Stimulated activated CD4-positive, alpha-beta T cell treated with anti-CD3 and anti-CD28 coated beads, Interleukin-2, amount 100 ng/mL, for 24 hours (primary cell): ENCODE data around the gene OR9A4.
"Not testable (repeated sequence)": the region's sequence is repeated elsewhere in the genome, so short reads cannot be mapped to it uniquely, and the experiment has no call there.

Experiments
- DNase-seq, 2 donors: peaks; one replicate each; pipeline ENCODE4 v3.0.0-alpha.2; 2020

The OR9A4 gene, protein sequence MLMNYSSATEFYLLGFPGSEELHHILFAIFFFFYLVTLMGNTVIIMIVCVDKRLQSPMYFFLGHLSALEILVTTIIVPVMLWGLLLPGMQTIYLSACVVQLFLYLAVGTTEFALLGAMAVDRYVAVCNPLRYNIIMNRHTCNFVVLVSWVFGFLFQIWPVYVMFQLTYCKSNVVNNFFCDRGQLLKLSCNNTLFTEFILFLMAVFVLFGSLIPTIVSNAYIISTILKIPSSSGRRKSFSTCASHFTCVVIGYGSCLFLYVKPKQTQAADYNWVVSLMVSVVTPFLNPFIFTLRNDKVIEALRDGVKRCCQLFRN

DNA sequence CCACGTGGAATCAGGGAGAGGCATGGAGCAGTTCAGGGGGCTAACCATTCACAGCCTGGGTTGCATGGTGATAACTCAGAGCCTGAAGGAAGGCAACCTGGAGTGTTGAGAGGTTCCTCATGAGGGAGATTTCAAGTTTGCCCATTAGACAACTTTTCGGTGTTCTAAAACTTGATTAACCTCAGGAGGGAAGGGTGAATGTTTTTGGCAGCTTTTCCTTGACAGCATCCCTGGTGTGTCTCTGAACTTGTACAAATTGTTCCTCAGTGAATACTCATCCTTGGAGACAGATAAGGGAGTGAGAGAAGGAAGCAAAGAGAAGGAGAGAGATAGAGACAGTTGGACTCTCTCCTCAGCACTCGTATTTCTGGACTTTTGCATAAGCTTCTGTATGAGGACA is at the start of gene OR9A4:
Gene OR9A4, plus strand, starts transcription at position 301 of the 400 bp plus-strand sequence. CDS start 2,477 bp downstream, outside the sequence.
- DNase-seq, result no peak

DNA sequence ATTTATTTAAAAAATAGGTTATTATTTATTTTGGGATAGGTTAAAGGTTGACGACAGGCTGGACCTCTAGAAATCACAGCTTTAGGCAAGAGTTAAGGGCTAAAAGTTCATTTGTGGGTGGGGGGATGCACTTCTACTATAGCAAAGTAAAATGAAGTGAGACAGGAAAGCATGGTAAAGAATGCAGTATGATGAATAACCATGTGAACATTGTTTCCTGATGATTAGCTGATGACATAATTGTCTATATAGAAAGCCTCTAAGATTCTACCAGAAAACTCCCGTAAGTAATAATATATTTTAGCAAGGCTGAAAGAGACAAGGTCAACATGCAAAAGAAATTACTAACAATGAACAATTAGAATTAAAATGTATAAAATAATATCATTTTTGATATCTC is 49.2 kb upstream of the OR9A4 start:
- no peak for DNase-seq

DNA sequence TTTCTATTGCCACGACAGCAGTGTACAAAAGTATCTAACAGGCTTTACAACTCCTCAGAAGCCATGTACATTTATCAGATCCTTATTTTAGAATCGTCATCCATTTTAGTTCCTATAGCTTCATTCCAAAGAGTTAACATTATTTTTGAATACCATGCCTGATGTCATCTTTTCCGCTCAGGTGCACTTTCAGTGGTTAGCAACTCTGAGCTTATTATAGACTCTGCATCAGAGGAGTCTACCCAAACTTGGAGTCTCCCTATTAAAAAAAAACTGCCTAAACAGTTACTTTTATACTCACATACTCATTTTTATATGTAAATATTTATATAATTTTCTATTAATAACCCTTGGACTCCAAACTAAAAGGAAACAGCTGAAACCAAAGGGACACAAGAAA is 43.3 kb upstream of the OR9A4 start:
- DNase-seq, result no peak

DNA sequence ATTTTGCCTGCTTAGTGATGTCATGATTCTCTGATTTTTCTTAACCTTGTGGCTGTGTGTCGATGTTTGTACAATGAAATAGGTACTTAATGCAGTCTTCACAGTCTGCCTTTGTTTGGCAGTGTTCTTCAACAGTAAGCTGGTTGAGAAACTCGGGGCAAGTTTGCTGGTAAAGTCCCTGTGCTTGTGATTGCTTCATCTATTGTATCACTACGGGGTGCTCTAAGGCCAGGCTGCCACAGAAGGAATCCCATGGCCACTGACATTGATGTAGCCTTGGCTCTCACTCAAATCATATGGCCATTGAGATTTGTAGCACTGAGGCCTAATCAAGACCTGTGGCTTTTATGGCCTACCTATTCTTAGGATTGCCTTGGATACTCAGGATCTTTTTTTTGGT is 41.4 kb upstream of the OR9A4 start:
- no peak for DNase-seq

DNA sequence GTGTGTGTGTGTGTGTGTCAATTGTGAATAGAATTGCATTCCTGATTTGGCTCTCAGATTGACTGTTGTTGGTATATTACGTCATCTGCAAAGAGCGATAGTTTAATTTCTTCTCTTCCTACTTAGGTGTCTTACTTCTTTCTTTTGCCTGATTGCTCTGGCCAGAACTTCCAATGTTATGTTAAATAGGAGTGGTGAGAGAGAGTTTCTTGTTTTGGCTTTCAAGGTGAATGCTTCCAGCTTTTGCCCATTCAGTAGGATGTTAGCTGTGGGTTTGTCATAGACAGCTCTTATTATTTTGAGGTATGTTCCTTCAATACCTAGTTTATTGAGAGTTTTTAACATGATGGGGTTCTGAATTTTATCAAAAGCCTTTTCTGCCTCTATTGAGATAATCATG is 40.7 kb upstream of the OR9A4 start:
- no peak for DNase-seq

DNA sequence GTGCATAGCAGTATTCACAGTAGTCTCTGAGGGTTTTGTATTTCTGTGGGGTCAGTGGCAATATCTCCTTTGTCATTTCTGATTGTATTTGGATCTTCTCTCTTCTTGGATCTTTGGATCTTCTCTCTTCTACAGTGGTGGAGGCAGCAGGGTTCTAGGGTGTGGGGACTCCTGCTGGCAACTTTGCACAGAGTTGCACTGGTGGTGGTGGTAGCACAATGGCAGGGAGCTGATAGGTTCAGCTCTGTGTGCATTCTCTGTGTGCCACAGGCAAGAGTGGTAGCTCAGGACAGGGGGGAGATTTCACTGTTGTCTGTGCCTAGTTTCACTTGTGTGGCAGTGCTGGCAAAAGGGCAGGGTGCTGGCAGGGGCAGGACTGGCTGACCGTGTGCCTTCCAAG is 39.8 kb upstream of the OR9A4 start:
- no peak for DNase-seq

DNA sequence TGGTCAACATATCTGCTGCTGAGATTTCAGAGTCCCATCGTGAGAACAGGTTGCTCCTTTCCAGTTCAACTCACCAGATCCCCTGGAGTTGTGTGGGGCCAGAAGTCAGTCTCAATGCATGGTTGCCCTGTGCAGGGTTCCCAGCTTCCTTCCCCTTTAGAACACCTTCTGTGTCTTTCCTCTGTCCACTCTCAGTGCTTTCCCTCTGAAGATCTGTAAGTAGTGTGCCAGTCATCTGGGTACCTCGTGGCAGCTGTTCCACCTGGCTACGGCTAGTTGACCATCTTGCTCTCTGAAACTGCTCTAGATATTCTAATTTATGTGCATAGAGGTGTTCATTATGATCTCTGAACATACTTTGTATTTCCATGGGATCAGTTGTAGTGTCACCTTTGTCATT is 38.8 kb upstream of the OR9A4 start:
- no peak for DNase-seq

DNA sequence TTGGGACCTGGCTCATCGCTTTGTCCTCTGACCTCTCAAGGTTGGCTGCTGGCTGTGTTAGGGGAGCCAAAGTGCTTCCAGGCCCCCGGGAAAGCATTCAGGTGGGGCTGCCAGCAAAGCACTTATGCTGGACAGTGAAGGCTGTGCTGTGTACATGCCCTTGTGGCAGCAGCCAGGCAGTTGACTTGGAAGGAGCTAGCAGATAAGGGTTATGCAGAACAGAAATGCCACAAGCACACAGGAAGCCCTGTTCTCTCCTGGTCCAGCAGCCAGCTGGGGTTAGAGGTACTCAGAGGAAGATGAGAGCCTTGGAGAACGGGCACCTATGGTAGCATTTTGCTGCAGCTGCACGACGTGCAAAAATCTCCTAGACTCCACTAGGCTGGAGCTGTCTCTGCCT is 35.2 kb upstream of the OR9A4 start:
- DNase-seq, result no peak

DNA sequence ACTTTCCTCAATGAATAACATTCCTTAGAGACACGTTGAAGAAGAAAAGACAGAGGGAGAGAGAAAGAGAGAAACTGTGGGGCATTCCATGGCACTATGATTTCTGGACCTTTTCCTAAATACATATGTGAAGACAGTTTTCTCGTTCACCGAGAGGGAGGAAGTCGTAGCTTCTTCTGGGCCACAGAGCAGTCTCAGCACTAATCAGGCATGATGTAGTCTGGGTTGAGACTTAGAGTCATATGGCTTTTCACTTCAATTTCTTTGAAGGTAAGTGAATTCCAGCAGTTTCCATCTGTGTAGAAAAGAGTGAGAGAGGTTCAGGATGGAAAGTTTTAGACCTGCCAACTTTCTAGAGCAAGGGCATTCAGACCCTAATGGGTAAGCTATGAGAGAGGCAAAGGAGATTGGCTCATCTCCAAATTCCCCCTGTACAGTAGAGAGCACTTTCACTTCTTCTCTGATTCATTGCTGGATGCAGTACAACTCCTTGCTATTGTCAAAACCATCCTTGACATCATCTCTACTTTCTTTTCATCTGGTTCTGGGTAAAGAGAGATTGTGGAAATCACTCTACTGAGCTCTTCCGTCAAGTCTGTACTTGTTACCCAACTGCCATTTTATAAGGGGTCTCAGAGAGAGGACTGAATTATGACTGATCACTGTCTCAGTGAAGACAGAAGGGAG is 31.5 kb upstream of the OR9A4 start:
- DNase-seq, result no peak

DNA sequence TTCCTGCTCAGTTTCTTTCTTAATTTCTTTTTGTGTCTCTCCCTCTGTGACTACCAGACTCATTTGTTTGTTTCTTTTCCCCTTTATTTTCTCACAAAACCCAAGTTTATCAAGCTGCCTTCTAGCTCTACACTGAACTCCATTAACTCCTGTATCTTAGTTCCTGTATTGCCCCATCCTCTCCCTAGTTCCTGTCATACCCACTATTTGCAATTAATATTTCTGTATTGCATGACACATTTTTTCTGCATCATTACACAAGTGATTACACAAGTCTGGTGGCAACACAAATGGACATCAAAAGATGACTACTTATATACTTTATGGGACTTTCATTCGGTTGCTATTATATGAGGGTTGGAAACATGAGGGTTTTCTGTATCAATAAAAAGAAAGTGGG is 26.9 kb upstream of the OR9A4 start:
- DNase-seq, result no peak

DNA sequence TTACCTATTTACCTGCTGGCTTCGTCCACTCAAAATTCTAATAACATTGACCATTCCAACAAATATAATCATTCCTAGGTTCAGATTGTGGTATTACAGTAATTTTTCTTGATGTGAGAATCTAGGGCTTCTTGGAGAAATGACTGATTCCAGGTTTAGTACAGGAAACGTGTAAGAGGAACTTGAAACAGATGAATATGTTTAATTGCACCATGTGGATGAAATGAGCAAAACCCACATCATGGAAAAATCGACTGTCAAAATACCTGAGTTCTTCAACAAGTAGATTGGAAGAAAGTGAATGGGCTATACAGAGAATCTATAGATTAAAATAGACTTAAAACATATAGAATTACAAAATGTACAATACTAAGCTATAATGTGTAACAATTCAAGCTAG is 24.9 kb upstream of the OR9A4 start:
- DNase-seq, result no peak

DNA sequence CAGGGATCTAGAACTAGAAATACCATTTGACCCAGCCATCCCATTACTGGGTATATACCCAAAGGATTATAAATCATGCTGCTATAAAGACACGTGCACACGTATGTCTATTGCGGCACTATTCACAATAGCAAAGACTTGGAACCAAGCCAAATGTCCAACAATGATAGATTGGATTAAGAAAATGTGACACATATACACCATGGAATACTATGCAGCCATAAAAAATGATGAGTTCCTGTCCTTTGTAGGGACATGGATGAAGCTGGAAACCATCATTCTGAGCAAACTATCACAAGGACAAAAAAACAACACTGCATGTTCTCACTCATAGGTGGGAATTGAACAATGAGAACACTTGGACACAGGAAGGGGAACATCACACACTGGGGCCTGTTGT is 16.8 kb upstream of the OR9A4 start:
- not testable (repeated sequence) for DNase-seq

DNA sequence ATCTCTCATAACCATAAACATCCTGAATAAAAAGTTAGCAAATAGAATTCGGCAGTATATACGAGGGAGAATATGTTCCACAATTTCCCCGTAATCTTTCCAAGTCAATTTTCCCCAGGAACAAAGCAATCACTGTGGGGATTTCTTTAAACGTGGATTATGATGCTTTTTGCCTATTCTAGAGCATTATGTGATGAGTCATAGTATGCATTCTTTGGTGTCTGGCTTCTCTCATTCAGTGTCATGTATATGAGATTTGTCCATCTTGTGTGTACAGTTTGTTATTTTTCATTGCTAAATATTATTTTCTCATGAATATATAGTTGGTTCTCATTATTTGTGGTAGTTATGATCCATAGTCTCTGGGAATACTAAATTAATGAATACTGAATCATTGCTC is 9.9 kb upstream of the OR9A4 start:
- DNase-seq, result no peak

DNA sequence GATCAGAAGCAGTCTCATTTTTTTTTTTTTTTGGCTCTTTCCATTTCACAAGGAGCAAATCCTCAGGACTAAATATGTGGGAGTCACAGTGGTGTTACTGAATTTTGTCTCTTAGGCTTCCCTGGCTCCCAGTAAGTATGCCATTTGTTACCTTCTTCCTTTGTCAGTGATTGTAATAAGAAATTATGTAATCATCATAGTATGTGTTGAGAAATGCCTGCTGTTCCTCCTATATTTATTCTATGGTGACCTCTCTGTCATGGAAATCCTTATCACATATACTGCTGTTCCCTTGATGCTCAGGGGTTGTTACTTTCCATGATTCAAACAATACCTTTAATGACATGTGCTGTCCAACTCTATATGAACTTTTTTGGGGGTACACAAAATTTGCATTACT is 4.8 kb upstream of the OR9A4 start:
- DNase-seq, result no peak

DNA sequence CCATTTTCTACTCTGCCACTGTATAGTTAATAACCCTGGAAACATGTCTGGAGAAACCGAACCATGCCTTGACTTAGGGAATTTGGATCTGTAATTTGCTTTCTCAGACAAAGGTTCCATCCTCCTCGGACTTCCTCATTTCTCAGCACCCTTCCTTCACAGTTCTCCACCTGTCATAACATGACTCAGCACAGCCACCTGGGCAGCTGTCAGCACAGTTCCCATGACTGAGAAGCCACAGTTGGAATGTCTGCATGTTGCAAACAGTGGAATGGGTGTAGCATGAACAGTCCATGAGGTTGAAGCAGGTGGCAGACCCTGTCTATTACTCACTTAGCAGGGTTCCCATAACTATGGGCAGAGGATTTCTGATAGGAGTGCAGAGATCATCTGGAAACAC is 634 bp upstream of the OR9A4 start:
- no peak for DNase-seq

DNA sequence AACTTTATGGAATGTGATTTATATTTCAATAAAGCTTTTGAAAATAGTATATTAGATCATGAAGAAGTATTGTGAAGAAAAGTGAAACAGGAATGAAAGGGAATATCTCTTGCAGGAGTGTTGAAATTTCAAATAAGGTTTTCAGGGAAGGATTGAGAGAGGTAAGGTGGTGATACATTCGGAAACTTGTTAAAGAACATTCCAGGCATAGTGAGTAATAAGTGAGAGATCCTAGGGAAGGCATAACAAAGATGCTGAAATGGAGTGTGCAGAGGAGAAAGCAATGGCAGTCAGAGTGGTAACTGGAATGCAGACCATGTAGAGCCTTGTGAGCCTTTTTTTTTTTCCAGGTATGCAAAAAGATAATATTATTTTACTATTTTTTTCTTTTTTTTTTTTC is 4.1 kb downstream of the OR9A4 start:
- no peak for DNase-seq

DNA sequence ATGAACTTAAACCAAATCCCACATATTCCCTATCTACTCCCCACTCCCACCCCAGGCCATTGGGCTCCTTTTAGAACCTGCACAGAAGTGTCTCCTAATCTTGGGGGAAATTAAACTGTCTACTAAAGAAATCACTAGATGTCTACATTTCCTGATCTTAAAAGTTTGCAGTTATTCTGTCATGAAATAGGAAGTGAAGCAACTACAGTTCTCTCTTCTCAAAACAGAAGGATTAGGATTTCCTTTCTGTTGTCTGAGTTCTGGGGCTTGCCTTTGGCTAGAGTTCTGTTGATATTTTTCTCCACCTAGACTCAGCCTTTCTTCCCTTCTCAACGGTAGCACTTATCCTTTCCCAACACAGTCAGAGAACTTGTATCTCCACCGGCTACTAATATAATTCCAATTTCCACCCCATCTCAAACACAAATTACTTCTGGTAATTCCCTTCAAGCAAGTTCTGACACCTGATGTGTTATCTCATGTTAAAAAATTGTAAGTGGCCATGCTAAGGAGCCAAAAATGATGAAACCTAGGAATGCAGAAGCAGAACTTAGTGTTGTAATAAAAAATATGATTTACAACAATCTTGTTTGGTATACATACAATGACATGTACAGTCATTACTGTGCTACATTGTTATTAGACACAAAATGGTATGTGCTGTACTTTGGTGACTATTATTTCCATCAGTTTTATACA is 12.1 kb downstream of the OR9A4 start:
- DNase-seq, result no peak

DNA sequence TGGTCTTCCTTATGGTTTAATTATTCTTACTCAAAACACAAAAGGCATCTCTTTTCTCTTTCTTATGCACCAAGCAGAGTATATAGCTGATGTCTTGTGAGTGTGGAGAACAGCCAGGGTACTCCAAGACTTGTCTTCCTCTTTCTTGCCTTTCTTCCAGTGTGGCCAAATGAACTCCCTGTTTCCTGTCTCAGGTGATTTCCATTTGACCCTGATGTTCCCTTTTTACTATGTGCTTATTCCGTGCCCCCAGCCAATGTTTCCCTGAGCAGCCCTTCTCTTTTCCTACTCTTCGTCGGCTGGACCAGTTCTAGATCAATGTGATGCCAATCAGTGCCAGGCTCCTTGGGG is 12.6 kb downstream of the OR9A4 start:
- DNase-seq, result no peak

DNA sequence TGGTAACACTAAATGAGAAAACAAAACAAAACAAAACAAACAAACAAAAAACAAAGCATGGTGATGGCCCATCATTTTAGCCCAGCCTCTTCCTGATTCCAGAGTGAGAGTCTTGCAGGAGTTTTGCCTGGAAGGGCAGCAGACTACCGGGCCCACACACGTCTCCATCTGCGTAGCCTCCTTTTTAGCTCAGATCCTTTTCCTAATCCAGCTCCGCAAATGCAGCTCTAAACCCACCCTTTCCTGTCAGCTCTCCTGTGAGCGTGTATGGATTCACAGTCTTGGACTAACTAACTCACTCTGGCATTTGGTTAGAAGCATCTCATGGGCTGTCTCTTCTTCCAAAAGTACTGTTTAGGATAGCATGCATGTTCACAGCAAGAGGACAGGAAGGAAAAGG is 14.0 kb downstream of the OR9A4 start:
- no peak for DNase-seq

DNA sequence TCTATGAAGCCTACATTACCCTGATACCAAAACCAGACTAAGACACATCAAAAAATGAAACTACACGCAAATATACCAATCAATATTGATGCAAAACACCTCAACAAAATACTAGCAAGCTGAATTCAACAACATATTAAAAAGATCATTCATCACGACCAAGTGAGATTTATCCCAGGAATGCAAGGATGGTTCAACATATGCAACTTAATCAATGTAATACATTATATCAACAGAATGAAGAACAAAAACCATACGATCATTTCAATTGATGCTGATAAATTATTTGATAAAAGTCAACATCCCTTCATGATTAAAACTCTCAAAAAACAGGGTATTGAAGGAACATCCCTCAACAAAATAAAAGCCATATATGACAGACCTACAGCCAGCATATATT is 24.9 kb downstream of the OR9A4 start:
- DNase-seq, result no peak

DNA sequence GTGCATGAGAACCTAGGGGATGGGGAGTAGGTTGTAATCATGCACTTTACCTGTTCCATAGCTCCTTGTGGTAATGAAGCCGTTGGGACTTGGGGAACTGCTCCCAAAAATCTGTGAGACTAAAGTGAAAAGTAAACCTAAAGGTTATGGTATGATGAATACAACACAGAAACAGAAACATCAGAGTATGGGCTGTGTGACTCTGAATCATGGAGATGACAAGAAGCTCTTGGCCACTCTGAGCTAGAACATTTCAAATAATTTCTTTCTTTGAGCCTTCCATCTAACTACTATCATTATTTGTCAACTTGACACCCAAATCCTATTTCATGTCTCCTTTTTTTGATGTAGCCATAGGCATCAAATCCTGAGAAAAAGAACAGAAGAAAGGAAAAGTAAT is 27.6 kb downstream of the OR9A4 start:
- DNase-seq, result no peak

DNA sequence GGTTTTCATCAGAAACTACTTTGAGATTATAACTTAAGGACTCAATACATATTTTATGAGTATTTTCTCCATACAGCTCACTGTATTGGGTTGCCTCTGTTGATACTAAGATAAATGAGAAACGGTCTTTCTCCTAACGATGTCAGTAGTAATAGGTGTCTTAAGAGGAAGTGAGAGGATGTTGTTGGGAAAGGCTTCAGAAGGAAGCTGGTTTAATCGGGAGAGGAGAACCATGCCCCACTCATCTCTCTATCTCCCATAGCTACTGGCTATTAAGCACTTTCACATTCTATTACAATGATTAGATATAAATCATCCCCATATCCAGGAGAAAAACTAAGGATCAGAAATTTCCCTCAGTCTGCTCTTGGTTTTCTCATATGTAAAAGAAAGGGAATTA is 28.6 kb downstream of the OR9A4 start:
- DNase-seq, result no peak

DNA sequence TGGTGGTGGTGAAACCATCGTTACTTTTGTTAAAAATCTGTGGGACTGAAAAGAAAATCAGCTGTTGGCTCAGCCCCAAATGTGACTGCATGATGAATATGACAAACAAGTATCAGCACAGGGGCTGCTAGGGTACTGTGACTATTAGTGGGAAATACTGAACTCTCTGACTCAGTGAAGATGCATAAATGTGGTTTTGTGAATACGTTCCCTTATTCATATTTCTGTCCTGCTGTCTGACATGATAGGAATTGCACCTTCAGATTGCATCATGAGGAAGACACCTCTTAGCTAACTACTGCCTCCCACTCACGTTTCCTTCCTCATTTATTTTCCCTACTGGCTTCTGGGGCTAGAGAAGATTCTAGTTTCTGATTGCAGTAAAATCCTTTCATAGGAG is 29.2 kb downstream of the OR9A4 start:
- no peak for DNase-seq

DNA sequence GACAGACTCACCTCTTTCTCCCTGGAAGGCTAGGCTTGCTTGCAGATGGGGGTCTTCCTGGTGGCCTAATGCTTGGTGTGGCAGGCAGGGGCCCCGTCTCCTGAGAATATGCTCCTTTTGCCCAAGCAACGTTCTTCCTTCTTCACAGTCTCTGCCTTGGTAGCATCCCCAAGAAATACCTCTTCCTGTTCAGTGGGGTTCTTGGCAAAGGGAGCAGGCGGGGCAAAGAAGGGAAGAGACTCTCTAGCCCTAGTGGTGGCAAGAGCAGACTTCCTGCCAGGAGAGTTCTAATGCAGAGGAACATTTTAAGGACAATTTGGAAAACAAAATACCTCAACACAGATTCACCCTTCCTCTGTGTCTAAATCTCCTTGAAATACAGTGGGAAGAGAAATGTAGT is 30.6 kb downstream of the OR9A4 start, which contains the start of gene CLEC5A:
Gene CLEC5A, minus strand, starts transcription at position 179 of the 400 bp plus-strand sequence. CDS start 682 bp downstream, outside the sequence.
- no peak for DNase-seq
